ENCODE results near the gene MEX3D. TPM values are rescaled to one million over a fixed set of nuclear protein-coding genes. Genes with fewer than 3 reads are reported as not detected.

The MEX3D gene
- total and polyA plus RNA-seq, 2 donors from 2014 or later = 5.4 to 19.3 TPM

DNA sequence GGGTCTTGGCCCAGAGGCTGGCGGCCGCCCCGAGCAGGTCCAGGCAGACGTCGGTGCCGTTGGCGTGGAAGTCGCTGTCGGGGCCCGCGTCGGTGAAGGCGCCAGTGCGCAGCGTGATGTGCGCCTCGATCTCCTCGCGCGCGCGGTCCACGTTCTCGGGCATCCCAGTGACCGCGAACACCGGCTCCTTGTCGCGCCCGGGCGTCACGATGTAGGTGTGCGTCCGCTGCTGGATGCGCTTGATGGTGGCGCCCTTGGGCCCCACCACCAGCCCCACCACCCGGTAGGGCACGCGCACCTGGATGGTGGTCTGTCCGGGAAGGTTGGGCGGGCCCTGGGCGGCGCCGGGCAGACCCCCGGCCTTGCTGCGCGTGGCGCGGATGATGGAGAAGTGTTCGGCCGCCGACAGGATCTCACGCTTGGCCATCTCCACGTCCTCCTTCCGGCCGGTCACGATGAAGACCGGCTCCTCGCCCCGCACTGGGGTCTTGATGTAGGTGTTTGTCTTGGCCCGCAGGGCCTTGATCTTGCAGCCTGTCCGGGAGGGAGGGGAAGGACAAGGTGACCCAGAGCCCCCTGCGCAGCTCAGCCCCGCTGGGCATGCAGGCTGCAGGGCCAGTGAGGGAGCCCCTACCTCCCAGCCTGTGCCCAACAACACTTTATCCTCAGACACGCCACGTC lies 11.6 kb downstream of the MEX3D start:
- Histone ChIP-seq H3K36me3 (ENCODE audit: control insufficient read depth in 2 of 3, insufficient read depth in 3 of 3, low read length in 3 of 3) (no peaks in the 10 kb centered on the region), H3K9ac (ENCODE audit: low read length in 3 of 3) (no peak overlapping the region), H3K27me3 (ENCODE audit: control insufficient read depth, insufficient read depth, low read length) (no peaks in the 10 kb centered on the region), H3K4me3 (ENCODE audit: low read length in 3 of 3) (no peak overlapping the region), H3K4me1 (ENCODE audit: control insufficient read depth in 2 of 3, insufficient read depth in 2 of 3, low read depth in 1 of 3, low read length in 3 of 3) (no peaks in the 10 kb centered on the region), H3K9me3 (ENCODE audit: control insufficient read depth in 2 of 3, insufficient read depth in 1 of 3, low read length in 3 of 3) (no peaks in the 10 kb centered on the region), H3K27ac (ENCODE audit: low read depth in 2 of 2, low read length in 2 of 2) (no peak overlapping the region)
- FAIRE-seq = no peak
- intact Hi-C loops (cut with DNase I) = no loop called here
- no peak for DNase-seq
- TF ChIP-seq, protein P1, sequence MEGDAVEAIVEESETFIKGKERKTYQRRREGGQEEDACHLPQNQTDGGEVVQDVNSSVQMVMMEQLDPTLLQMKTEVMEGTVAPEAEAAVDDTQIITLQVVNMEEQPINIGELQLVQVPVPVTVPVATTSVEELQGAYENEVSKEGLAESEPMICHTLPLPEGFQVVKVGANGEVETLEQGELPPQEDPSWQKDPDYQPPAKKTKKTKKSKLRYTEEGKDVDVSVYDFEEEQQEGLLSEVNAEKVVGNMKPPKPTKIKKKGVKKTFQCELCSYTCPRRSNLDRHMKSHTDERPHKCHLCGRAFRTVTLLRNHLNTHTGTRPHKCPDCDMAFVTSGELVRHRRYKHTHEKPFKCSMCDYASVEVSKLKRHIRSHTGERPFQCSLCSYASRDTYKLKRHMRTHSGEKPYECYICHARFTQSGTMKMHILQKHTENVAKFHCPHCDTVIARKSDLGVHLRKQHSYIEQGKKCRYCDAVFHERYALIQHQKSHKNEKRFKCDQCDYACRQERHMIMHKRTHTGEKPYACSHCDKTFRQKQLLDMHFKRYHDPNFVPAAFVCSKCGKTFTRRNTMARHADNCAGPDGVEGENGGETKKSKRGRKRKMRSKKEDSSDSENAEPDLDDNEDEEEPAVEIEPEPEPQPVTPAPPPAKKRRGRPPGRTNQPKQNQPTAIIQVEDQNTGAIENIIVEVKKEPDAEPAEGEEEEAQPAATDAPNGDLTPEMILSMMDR (IDR thresholded peaks at IDR 0.05; ENCODE audit: borderline replicate concordance, extremely low read depth, insufficient read depth) = no peak

DNA sequence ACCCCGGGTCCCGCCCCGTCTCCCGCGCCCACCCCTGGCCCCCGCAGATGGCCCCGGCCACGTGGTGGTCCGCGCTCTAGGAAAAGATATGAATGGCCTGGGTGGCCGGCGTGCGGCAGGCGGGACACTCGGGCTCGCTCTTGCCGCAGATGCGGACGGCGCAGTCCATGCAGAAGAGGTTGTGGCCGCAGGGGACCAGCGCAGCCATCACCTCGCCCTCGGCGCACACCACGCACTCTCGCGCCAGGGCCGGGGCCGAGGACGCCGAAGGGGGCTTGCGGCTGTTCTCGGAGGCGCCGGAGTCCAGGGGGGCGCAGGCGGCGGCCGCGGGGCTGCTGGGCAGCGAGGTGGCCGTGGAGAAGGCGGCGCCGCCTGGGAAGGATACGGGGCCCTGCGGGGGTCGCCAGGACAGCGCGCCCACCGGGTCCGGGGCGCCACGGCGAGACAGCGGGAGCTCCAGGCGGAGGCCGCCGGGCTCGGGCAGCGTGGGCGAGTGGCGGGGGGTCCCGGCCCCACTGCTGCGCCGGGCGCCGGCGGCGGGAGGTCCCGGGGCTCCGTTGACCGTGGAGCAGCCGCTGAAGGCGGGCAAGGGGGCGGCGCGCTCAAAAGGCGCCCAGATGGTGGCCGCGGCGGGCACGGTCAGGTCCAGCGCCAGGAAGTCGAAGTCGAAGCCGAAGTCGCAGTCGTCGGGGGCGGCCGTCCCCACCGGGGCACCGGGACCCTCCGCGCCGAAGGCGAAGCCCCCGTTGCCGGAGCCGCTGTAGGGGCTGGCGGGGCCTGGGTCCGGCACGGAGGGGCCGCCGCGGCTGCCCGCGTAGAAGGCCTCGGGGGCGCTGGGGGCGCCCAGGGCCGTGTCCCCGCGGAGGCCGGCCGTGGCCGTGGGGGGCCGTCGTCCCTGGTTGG lies 12.4 kb downstream of the MEX3D start:
- intact Hi-C loops (cut with DNase I) = no loop called here
- FAIRE-seq = no peak

DNA sequence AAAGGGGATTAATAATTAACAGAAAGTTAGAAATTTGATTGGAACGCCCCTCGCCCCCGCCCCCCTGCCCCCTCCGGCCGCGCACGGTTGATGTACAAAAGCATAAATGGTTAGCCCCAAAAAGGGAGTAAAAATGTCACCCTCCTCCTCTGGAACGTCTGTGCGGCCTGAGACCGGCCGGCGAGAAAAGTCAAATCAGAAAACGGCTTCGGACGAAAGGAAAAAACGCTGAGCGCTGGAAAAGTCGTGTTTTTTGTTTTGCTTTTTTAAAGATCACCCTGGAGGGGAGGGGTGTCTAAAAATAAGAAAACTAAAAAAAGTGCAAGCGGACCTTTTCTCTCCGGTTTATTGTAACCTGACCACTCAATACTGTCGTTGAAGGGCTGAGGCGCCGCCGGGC lies 13.2 kb downstream of the MEX3D start:
- H3K4me1 ChIP-seq (ENCODE audit: control insufficient read depth in 2 of 3, insufficient read depth in 2 of 3, low read depth in 1 of 3, low read length in 3 of 3) = no peaks in the 10 kb centered on the region
- H3K27me3 ChIP-seq (ENCODE audit: control insufficient read depth, insufficient read depth, low read length) = no peaks in the 10 kb centered on the region
- intact Hi-C loops (cut with DNase I) = no loop called here
- no peaks in the 10 kb centered on the region for H3K9me3 ChIP-seq (ENCODE audit: control insufficient read depth in 2 of 3, insufficient read depth in 1 of 3, low read length in 3 of 3)
- TF ChIP-seq, protein P1 (IDR thresholded peaks at IDR 0.05; ENCODE audit: borderline replicate concordance, extremely low read depth, insufficient read depth) = no peak
- H3K9ac ChIP-seq (ENCODE audit: low read length in 3 of 3) = no peak overlapping the region
- DNase-seq (no peak), FAIRE-seq (no peak)
- no peak overlapping the region for H3K27ac ChIP-seq (ENCODE audit: low read depth in 2 of 2, low read length in 2 of 2)
- H3K4me3 ChIP-seq (ENCODE audit: low read length in 3 of 3) = no peak overlapping the region
- no peaks in the 10 kb centered on the region for H3K36me3 ChIP-seq (ENCODE audit: control insufficient read depth in 2 of 3, insufficient read depth in 3 of 3, low read length in 3 of 3)

More for the DNA sequence above, 12.4 kb downstream of the MEX3D start:
- no peaks in the 10 kb centered on the region for H3K9me3 ChIP-seq (ENCODE audit: control insufficient read depth in 2 of 3, insufficient read depth in 1 of 3, low read length in 3 of 3)
- DNase-seq = no peak
- H3K27me3 ChIP-seq (ENCODE audit: control insufficient read depth, insufficient read depth, low read length) = no peaks in the 10 kb centered on the region
- H3K4me3 ChIP-seq (ENCODE audit: low read length in 3 of 3) = no peak overlapping the region
- TF ChIP-seq, protein P1 (IDR thresholded peaks at IDR 0.05; ENCODE audit: borderline replicate concordance, extremely low read depth, insufficient read depth) = no peak
- no peaks in the 10 kb centered on the region for H3K36me3 ChIP-seq (ENCODE audit: control insufficient read depth in 2 of 3, insufficient read depth in 3 of 3, low read length in 3 of 3)
- no peak overlapping the region for H3K27ac ChIP-seq (ENCODE audit: low read depth in 2 of 2, low read length in 2 of 2)
- H3K9ac ChIP-seq (ENCODE audit: low read length in 3 of 3) = no peak overlapping the region
- no peaks in the 10 kb centered on the region for H3K4me1 ChIP-seq (ENCODE audit: control insufficient read depth in 2 of 3, insufficient read depth in 2 of 3, low read depth in 1 of 3, low read length in 3 of 3)
